ENCODE data around the gene ADCY9. TPM values are rescaled to one million over a fixed set of nuclear protein-coding genes. Genes with fewer than 3 reads are reported as not detected.
A peak's percentile ranks its signal among the peaks of the same experiment; 100 is the strongest.

ADCY9 gene
- total RNA-seq, 1 experiment from 2014 or later: 4.7 TPM

DNA sequence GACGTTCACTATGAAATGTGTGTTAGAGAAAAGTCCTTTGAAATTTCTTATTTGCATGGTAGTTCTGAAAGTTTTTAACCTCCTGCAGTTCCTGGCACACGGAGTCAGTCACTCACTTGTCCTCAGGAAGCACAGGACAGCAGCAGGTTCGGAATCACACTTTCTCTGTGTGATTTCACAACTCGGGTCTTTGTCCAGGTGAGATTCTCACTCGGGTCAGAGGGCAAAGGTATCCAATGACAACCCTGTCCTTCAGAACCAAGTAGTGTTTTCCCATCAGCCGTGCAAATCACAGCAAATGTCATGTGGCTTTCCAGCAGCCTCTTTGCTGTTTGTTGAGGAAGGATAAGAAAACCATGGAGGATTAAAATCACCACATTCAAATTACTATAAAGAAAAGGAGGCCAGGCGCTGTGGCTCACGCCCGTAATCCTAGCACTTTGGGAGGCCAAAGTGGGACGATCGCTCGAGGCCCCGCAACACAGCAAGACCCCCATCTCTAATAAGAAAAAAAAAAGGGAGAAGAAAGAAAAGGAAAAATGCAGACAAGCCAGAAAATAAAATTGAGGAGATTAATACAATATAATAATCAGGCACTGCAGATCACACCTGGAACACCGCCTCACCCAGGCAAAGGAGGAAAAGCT, 22.0 kb downstream of the ADCY9 start:
- peaks cover 2% of the 10 kb centered on the region for H4K20me1 ChIP-seq (ENCODE audit: control insufficient read depth, insufficient read depth, insufficient read length)
- no peaks in the 10 kb centered on the region for H3K79me2 ChIP-seq (ENCODE audit: insufficient read depth, low read length)
- H3K27ac Mint-ChIP-seq: peak overlapping the region in 2 of 3 experiments; percentile 32 to 44; a peak in 2 of 7 replicates
- no peaks in the 10 kb centered on the region for H3K9me3 ChIP-seq (ENCODE audit: control insufficient read depth, low read depth, low read length)
- H3K36me3 Mint-ChIP-seq (ENCODE audit: insufficient read depth in 1 of 3, low read depth in 3 of 3): no peaks in the 10 kb centered on the region
- no peaks in the 10 kb centered on the region for H3K27me3 ChIP-seq (ENCODE audit: insufficient read depth, low read length)
- no peaks in the 10 kb centered on the region for H3K27me3 Mint-ChIP-seq (ENCODE audit: low read depth)
- no peak overlapping the region for H4K8ac ChIP-seq (replicated peaks; ENCODE audit: insufficient read length, low read depth, low read length)
- H2BK5ac ChIP-seq (ENCODE audit: insufficient read length, low read length): no peak overlapping the region
- no peaks in the 10 kb centered on the region for H3K79me1 ChIP-seq (ENCODE audit: insufficient read depth, low read depth, low read length, poor library complexity, severe bottlenecking)
- no peak overlapping the region for H4K5ac ChIP-seq (ENCODE audit: insufficient read length, low read depth, low read length)
- no peak overlapping the region for H3K27ac ChIP-seq (ENCODE audit: insufficient read length, low read depth, low read length)
- peaks cover 16 to 29% of the 10 kb centered on the region in 2 experiments for H3K4me1 Mint-ChIP-seq
- no peaks in the 10 kb centered on the region for H3K23me2 ChIP-seq (ENCODE audit: insufficient read length, low read depth, low read length, poor library complexity, severe bottlenecking)
- H3K4me3 Mint-ChIP-seq: no peak overlapping the region
- no peak overlapping the region for H2AK5ac ChIP-seq (ENCODE audit: insufficient read length, low read length)
- H3K14ac ChIP-seq (ENCODE audit: insufficient read depth, low read length): no peak overlapping the region
- no peak overlapping the region for H3K23ac ChIP-seq (ENCODE audit: insufficient read length, low read depth, low read length)
- H2AFZ ChIP-seq (ENCODE audit: low read length): no peak overlapping the region
- no peak for TF ChIP-seq CTCF (conservative IDR thresholded peaks at IDR 0.05)
- no peak for DNase-seq
- no peak overlapping the region for H2BK20ac ChIP-seq (ENCODE audit: low read depth, low read length, poor library complexity, severe bottlenecking)
- H3K9me3 Mint-ChIP-seq: no peaks in the 10 kb centered on the region
- H3K9ac ChIP-seq (ENCODE audit: extremely low read depth, insufficient read length, low read length): no peak overlapping the region
- H2BK120ac ChIP-seq (ENCODE audit: low read depth, low read length, poor library complexity, severe bottlenecking): no peak overlapping the region
- H4K91ac ChIP-seq (ENCODE audit: insufficient read length, low read depth, low read length): no peak overlapping the region
- H3K18ac ChIP-seq (ENCODE audit: insufficient read length, low read depth, low read length): no peak overlapping the region
- no peak overlapping the region for H3K56ac ChIP-seq (ENCODE audit: insufficient read length, low read depth, low read length)
- H2BK15ac ChIP-seq (ENCODE audit: low read depth, low read length): no peak overlapping the region
- no peak overlapping the region for H3K4me2 ChIP-seq (ENCODE audit: insufficient read depth, insufficient read length, low read length)
- H3K4ac ChIP-seq (ENCODE audit: low read depth, low read length): no peak overlapping the region
- no peak overlapping the region for H3T11ph ChIP-seq (ENCODE audit: low read length)
- no CpG with 5 or more reads among the region's 14 CpGs for WGBS (ENCODE audit: extremely low coverage, insufficient read length, low lambda C conversion rate)
- no peak overlapping the region for H2BK12ac ChIP-seq (ENCODE audit: insufficient read length, low read depth, low read length)
- H3K4me1 ChIP-seq (ENCODE audit: insufficient read depth, low read length): no peaks in the 10 kb centered on the region

All from H9 (cell line).